NOMO-1 treated with DMSO at 0.1 percent for 48 hours (cell line): ENCODE data around the gene TPX2.
"Not testable (repeated sequence)": the region's sequence is repeated elsewhere in the genome, so short reads cannot be mapped to it uniquely, and the experiment has no call there.

Experiments used
- DNase-seq: peaks from one replicate; lab custom pipeline; 2025; ENCODE audit not compliant: unreplicated experiment; lab: John Stamatoyannopoulos, UW

The TPX2 gene

DNA sequence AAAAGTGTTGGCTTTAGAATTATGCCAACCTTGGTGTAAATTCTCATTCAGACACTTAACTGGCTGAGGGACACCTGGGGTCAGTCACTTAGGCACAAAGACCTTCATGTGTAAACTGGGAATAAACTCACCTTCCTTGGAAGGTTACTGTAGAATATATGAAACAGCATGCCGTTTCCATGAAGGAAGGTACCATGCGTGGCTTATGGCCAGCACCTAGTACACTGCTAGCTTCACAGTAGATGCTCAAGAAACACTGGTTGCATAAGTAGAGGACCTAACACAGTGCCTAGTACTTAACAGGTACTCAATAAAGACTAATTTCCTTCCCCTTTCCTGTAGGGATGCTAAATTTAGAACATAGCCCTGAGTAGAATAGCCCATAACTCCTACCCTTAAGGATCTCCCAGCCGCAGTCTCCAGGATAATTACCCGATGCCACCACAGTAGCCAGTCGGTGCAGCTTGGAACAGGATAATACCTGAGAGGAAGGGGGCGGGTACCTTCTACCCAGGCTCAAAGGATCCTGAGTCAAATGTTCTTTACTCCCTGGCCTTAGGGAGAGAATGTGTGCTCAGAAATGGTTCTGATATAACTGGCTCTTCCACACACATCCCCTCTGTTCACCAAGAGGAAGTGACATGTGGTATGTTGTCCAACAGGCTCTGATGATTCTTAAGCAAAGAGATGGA is 20.0 kb upstream of the TPX2 start:
- DNase-seq, result no peak

DNA sequence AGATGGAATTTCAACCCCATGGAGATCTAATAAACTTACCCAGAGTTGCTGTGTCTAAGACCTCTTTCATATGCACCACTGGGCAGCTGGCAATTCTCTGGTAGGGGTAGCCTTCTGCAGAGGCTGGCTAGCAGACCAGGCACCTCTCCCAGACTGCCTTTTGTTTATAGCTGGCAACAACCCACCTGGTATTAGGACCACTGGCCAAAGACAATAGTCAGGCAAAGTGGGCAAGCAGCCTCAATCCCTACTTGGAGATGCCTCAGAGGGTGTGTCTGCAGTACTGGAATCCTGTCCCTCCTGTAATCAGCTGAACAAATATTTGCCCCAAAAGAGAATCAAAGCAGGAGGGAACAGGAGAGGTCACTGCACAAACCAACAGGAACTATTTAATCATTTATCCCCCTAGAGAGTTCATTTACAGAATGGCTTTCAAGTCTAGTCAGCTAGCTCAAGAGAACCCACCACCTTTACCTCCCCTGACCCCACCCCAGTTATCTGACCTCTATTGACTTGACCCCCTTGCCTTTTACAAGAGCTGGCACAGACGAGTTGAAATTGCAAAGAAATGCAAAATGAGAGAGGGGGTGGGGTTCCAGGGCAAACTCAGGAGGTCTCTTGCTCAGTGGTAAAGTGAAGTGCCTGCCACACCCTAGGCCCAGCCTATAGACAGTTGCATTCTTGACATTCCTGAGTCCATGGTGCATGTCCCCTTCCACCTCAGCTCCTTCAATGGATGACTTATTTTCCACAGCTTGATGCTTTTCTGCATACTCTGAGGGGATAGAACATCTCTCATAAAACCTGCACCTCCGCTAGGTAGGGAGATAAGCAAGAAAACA is 19.2 kb upstream of the TPX2 start:
- no peak for DNase-seq

DNA sequence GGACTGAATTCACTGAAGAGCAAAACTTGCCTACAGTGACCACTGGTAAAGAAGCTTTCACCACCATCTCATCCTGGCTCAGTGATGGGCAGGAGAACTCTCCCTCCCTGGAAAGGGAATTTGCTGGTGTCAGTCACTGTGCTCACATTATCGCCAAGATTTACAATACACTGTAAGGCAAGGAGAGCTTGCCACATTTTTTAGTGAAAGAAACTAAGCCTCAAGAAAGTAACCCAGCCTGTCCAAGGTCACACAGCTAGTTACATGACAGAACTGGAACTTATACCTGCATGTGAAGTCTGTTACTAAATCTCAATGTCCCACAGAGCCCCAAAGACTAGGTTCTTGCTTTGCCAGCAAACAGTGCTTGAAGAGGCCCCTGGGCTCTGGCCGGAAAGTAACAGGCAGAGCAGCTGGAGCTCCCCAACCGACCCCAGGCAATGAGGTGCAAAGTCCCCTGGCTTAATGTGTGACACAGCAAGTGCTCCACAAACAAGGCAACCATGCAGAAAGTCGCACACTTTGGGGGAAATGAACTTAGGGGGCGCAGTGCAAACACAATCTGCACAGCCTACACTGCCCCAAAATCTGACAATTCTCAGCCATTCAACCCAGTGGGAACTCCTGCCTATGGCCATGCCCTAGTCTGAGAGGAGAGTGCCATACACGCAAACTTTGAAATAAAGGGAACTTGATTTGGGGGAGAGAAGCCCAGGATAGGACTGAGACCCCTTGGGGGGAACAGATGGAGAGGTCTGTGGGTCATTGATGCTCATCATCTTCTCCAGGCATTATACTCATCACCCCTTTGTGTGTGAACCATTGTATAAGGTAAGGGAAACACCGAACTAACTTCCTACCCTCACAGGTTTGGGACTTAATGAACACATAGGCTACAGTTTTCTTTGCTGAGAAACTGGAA is 18.3 kb upstream of the TPX2 start:
- DNase-seq, result no peak

DNA sequence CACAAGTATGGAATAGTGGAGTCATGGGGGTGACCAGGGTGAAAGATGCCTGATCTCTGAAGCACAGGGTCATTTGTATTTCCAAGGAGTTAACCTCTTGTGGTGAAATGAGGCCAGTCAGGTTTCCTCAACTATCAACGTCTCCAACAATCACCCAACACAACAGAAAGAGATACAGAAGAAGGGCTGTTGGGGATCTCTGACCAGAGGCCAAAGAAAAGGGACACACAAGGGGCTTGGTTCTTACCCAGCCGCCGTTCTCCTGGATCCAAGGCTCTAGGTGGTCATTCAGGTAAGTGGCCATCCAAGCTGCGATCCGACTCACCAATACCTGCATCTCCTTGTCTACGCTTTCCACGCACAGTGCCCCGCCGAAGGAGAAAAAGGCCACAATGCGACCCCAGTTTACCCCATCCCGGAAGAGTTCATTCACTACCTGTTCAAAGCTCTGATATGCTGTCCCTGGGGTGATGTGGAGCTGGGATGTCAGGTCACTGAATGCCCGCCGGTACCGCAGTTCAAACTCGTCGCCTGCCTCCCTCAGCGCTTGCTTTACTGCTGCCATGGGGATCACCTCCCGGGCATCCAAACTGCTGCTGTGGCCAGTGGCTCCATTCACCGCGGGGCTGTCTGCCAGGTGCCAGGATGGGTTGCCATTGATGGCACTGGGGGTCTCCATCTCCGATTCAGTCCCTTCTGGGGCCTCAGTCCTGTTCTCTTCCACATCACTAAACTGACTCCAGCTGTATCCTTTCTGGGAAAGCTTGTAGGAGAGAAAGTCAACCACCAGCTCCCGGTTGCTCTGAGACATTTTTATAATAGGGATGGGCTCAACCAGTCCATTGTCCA is 17.5 kb upstream of the TPX2 start:
- DNase-seq, result no peak

DNA sequence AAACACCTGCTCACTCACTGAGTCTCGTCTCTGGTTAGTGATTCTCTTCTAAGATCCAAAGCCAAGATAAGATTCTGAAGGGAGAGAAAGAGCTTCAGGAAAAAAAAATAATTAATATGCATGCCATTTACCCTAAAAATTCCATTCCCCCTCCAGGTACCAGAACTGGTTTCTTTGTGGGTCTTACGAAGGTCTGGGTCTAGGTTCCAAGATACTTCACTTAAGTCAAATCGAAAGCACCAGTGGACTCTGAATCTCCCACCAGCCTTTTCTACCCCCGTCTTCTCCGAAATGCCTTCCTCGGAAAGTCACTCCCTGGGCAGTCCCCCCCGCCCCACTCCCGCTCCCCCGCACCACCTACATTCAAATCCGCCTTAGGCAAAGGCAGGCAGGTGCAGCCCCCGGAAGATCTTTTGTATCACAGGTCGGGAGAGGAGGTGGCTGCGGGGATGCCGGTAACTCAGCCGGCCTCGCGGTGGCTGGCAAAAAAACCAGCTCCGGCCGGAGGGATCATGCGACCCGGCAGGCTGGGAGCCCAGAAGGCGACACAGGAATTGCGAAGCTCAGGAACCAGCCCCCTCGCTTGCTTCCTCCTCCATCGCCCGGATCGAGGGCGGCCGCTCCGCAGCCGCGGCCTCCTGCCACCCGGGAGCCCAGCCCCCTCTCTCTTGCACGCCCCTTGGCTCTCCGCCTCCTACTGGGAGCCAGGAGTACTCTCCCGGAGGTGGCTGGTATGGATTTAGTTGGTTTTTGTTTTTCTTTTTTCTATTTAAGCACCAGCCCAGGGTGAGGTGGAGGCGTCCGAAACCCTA is 16.6 kb upstream of the TPX2 start, which contains the start of gene BCL2L1:
Gene BCL2L1 (minus strand): TSS at position 612 of the 812 bp plus-strand sequence. CDS start 650 bp downstream, outside the sequence.
- DNase-seq, result peak; percentile 68

DNA sequence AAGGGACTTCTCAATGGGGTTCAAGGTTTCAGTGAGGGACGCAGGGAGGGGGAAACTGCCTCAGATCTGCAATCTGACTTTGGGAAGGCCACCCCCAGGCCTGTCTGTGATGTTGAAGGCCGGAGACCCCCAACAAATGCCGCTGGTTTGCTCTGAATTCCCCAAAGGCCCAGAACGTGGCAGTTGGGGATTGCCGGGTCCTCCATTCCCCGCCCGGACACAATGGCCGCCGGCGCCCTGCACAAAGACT is 16.1 kb upstream of the TPX2 start:
- no peak for DNase-seq

DNA sequence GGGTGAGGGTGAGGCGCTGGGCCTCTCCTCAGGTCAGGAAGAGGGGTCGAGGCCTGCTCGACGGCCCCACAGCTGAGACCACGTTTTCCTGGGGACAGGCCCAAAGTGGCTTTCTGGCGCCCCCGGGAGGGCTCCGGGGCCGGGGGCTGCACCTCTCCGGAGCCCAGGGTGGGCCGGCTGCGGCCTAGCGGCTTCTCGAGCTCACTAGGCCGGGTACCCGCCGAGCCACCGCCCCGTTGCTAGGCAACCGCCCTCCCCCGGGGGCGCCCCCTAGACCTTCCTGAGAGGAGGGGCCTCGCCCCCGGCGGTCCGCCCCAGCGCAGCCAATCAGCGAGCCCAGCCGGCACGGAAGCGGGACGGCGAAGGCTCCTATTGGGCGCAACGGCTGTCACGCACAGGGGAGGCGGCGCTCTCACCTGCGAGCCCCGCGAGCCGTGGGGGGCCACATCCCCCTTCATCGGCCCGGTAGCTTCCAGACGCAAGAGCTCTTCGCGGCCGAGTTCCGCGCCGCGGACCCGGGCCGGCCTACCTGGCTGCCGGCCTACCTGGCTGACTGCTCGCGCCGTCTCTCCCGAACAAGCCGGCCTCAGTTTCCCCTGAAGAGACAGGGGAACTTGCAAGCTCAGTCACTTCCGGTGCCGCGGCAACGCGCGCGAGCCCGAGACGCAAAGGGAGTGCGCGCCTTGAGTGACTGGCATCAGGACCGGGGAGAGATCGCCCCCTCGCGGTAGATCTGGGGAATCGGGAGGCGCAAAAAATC is 15.6 kb upstream of the TPX2 start:
- peak; percentile 94 for DNase-seq

DNA sequence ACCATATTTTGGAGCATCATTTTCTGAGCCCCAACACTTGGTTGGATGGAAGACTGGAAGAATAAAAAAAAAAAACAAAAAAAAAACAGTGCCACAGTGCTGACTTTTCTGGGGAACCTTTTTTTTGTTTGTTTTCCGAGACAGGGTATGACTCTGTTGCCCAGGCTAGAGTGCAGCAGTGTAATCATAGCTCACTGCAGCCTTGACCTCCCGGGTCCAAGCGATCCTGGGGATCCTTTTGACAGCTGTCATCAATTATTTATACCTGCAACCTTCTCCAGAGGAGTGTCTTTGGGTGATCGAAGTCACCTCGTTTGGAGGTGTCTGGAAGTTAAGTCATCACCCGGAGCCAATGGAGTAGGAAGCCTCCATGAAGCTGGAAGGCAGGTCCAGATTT is 7.8 kb upstream of the TPX2 start:
- DNase-seq, result no peak

DNA sequence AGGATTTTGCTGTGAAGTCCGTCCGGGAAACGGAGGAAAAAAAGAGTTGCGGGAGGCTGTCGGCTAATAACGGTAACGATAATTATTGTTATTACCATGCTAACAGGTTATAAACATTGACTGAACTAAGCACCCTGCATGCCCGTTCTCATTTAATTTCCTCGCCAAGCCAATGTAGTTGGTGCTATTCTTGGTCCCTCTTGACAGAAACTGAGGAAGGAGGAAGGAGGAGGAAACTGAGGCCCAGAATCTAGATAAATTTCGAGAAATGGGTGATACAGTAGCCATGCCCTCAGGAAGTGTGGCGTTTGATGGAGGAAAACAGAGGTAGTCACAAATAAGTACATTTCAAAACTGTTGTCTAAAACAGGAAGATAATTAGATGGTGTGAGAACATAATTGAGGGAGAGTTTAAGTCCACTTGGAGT is 474 bp downstream of the TPX2 start:
- peak; percentile 54 for DNase-seq

DNA sequence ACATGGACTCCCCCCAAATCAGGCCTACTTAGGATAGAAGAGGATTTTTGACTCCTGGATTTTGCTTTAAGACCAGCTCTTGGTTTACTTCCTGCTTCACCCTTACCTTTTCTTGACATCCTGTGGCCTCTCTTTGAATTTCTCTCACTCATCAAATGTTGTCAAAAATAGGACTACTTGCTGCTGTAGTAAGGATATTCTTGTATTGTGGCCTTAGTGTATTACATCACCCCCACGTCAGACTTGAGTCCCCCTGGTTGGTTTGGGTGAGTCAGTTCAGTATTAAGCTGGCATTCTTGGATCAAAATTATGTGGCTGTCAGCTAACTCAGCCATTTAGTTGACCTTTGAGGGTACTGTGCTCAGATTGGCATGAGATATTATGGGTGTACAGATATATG is 1.1 kb downstream of the TPX2 start:
- no peak for DNase-seq

DNA sequence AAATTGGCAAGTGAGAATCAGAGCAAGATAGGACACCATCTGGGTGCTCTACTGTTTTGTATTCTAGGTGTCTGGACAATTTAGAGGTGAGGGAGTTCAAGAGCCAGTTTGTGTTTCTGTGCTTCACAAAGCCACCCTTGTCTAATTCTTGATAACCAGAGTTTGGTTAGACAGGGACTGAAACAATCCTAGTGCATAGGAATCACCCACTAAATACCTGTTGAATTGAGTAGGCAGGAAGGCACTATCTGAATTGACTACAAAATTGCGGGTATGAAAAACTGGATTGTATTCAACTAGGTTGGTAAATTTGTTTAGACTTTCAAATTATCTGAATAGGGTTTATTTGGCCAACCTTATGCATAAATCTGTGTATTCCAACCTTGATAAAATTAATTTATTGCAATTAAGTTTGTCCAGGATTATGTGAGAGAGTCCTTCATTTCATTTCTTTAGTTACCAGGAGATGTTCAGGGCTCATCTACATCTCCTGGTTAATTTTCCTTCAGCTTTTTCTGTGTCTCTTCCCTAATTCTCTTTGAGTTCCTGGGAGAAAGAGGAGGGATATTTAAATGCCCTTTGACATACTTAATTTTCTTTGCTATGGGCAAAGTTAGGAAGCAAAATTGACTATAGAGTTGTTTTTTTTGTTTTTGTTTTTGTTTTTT is 1.7 kb downstream of the TPX2 start:
- DNase-seq, result no peak

DNA sequence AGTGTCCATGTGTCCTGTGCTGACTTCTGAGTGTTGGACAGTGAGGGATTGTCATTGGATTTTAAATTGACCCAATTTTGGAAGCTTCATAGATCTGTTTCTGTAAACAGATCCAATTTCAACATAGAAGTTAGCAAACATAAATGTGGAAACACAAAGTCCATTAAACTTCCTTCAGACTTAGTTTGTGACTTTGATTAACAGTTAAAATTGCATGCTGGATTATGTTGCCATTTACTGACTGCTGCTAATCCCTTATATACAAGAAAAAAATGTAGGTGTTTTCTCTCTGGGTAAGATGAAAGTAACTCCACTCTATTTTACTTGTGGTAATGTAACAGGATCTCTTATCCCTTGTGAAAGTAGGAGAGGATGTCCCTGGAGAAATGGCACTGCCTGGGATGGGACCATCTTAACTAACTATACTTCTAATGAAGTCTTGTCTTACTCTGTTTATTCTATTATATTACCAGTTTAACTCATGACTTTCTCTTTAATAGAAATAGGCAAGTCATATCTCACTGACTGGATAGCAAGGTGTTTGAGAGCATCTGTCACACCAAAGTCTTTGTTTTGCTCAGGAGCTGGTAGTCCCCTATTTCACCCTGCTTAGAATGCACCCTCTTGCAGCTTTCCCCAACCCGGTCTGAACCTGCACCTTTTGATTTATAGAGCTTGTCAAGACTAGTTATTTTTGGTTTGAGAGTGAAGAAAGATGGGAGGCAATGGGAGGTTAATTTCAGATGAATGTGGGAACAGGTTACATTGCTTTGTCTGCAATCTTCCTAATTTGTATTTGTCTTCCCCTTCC is 7.2 kb downstream of the TPX2 start:
- DNase-seq, result no peak

DNA sequence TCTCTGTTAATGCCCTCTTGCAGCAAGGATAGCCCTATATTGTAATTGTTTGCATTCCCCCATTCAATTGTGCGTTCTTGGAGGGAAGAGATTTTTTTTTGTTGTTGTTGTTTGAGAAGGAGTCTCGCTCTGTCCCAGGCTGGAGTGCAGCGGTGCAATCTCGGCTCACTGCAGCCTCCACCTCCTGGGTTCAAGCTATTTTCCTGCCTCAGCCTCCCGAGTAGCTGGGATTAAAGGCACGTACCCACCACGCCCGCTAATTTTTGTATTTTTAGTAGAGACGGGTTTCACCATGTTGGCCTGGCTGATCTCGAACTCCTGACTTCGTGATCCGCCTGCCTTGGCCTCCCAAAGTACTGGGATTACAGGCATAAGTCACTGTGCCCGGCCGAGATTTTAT is 7.9 kb downstream of the TPX2 start:
- DNase-seq, result not testable (repeated sequence)

DNA sequence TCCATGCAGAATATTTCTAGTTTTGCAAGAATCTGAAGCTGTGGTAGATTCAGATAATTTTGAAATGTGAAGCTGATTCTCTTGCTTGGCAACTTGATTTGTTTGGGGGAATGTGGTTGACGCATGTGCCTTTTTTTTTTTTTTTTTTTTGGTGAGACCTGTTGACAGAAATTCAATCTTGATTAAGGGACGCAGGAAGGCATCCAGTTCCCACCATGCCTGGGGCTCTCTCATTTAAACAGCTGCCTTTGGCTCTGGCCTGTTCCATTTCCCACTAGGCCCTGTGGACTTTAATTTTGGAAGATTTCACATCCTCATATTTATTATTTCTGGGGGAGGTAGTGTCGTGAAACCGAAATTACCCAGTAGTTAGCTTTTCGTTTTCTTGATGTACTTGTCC is 8.6 kb downstream of the TPX2 start:
- DNase-seq, result no peak

DNA sequence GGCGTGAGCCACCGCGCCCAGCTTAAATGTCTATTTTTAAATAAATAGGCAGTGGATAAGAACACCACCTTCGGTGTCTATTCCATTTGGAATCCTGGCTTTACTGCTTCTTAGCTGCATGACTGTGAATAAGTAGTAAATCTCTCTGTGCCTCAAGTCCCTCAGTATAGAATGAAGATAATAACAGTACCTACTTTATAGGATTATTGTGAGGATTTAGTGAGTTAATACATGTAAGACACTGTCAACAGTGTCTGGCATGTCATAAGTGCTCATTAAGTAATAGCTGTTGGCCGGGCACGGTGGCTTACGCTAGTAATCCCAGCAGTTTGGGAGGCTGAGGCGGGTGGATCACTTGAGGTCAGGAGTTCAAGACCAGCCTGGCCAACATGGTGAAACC is 10.1 kb downstream of the TPX2 start:
- DNase-seq, result no peak

DNA sequence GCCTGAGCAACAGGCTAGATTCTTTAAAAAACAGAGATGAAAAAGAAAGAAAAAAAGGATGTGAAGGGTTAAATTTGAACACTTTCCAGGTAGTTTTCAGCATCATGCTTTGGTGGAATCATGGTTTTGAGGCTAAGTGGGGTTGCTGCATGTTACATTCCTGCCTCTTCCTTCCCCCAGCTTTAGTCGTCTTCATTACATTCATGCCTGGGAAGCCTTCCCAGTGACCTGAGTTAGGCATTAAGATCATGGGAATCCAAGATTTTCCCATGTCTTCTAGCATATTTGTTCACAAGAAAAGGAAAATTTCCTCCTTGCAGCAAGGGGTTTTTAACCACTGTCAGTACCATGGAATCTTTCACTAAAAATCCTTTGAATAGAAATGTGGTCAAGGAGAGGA is 12.0 kb downstream of the TPX2 start:
- DNase-seq, result no peak

DNA sequence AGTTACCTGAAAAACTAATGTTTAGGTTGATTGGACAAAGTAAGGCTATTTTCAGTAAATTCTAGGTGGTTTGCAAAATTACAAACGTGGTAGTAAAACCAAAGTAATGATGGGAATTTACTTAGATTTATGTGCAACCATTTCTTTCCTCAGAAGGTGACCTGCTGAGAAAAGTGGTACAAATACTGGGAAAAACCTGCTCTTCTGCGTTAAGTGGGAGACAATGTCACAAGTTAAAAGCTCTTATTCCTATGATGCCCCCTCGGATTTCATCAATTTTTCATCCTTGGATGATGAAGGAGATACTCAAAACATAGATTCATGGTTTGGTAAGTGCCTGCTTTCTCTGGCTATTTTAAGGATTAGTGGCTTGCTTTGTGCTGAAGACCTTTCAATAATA is 18.2 kb downstream of the TPX2 start:
- DNase-seq, result no peak

DNA sequence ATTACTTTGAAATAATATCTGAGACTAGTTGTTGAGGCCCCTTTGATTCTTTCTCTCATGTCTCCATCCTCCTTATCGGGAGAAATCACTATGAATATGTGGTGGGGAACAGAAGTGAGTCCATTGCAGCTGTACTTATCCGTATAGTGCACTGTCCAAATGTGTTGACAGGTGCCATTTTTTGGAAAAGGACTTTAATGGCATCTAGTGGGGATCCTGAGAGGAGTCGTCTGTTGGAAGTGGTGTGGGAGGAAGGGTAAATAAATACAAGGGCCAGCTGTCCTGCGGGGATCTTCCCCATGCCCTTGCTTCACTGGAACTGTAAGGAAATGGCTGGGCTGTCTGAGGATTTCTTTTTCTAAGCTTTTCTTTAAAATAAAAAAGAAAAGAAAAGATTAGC is 19.4 kb downstream of the TPX2 start:
- DNase-seq, result no peak
